ENCODE measurements around the gene HUNK. TPM values are rescaled to one million over a fixed set of nuclear protein-coding genes. Genes with fewer than 3 reads are reported as not detected.

HUNK gene
- total RNA-seq, 1 experiment from 2014 or later = 7.0 TPM

DNA sequence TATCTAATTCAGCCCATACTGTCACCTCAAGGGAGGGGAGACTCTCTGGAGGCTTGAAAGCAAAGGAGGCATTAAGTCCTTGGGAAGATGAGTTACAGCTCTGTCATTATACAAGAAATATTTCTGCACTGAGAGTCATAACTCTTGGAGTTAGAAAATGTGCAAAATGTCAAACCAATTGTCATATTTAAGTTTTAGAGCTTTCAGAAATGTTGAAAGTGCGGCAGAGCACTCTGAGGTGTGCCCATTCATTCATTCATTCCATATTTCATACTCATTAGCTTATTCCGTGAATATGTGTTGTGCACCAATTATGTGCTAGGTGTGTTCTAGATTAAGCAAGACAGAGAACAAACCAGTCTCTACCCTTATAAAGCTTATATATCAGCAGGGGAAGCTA is 87.1 kb downstream of the HUNK start:
- Mint-ChIP-seq H3K4me1 (no peaks in the 10 kb centered on the region), H3K9me3 (peaks cover 14% of the 10 kb centered on the region), H3K27ac (no peak overlapping the region), H3K27me3 (ENCODE audit: low read depth) (no peaks in the 10 kb centered on the region), H3K36me3 (peaks cover 12% of the 10 kb centered on the region), H3K4me3 (no peak overlapping the region)
- DNase-seq (ENCODE audit: low spot score) = no peak
- ChIA-PET POLR2A (no interaction called here), CTCF (no interaction called here)
- no peak for TF ChIP-seq NR2C2 (CRISPR knock-in tag; IDR thresholded peaks at IDR 0.05)
- TF ChIP-seq SOX15 (CRISPR knock-in tag; IDR thresholded peaks at IDR 0.05) = no peak
- TF ChIP-seq, protein P1, sequence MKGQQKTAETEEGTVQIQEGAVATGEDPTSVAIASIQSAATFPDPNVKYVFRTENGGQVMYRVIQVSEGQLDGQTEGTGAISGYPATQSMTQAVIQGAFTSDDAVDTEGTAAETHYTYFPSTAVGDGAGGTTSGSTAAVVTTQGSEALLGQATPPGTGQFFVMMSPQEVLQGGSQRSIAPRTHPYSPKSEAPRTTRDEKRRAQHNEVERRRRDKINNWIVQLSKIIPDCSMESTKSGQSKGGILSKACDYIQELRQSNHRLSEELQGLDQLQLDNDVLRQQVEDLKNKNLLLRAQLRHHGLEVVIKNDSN (CRISPR knock-in tag; IDR thresholded peaks at IDR 0.05) = no peak
- TF ChIP-seq GABPB1 (CRISPR knock-in tag; IDR thresholded peaks at IDR 0.05) = no peak
- no peak for TF ChIP-seq RORB (CRISPR knock-in tag; IDR thresholded peaks at IDR 0.05)
- TF ChIP-seq, protein P2, sequence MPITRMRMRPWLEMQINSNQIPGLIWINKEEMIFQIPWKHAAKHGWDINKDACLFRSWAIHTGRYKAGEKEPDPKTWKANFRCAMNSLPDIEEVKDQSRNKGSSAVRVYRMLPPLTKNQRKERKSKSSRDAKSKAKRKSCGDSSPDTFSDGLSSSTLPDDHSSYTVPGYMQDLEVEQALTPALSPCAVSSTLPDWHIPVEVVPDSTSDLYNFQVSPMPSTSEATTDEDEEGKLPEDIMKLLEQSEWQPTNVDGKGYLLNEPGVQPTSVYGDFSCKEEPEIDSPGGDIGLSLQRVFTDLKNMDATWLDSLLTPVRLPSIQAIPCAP (CRISPR knock-in tag; IDR thresholded peaks at IDR 0.05) = no peak
- TF ChIP-seq MAX (CRISPR knock-in tag; IDR thresholded peaks at IDR 0.05) = no peak
- ATAC-seq = no peak

GRCh38 chr21:31961027-31961426 is 88.2 kb downstream of the HUNK start:
- ChIA-PET POLR2A (no interaction called here), CTCF (no interaction called here)
- Mint-ChIP-seq H3K36me3 (peaks cover 12% of the 10 kb centered on the region), H3K9me3 (peaks cover 14% of the 10 kb centered on the region), H3K27me3 (ENCODE audit: low read depth) (no peaks in the 10 kb centered on the region), H3K4me1 (no peaks in the 10 kb centered on the region), H3K27ac (no peak overlapping the region), H3K4me3 (no peak overlapping the region)
- ATAC-seq (no peak), DNase-seq (ENCODE audit: low spot score) (no peak)
- no peak for TF ChIP-seq SMAD4 (CRISPR knock-in tag; IDR thresholded peaks at IDR 0.05)
- TF ChIP-seq, protein P3, sequence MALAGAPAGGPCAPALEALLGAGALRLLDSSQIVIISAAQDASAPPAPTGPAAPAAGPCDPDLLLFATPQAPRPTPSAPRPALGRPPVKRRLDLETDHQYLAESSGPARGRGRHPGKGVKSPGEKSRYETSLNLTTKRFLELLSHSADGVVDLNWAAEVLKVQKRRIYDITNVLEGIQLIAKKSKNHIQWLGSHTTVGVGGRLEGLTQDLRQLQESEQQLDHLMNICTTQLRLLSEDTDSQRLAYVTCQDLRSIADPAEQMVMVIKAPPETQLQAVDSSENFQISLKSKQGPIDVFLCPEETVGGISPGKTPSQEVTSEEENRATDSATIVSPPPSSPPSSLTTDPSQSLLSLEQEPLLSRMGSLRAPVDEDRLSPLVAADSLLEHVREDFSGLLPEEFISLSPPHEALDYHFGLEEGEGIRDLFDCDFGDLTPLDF (CRISPR knock-in tag; IDR thresholded peaks at IDR 0.05) = no peak
- TF ChIP-seq ELF4 (CRISPR knock-in tag; IDR thresholded peaks at IDR 0.05; ENCODE audit: low read depth) = no peak
- no peak for TF ChIP-seq MLX (CRISPR knock-in tag; IDR thresholded peaks at IDR 0.05)
- TF ChIP-seq NFATC4 (CRISPR knock-in tag; IDR thresholded peaks at IDR 0.05) = no peak
- TF ChIP-seq CDX4 (CRISPR knock-in tag; IDR thresholded peaks at IDR 0.05; ENCODE audit: borderline replicate concordance) = no peak
- TF ChIP-seq, protein P4, sequence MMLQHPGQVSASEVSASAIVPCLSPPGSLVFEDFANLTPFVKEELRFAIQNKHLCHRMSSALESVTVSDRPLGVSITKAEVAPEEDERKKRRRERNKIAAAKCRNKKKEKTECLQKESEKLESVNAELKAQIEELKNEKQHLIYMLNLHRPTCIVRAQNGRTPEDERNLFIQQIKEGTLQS (CRISPR knock-in tag; conservative IDR thresholded peaks at IDR 0.05) = no peak
- TF ChIP-seq NR1H2 (CRISPR knock-in tag; IDR thresholded peaks at IDR 0.05) = no peak

- Mint-ChIP-seq H3K27me3 (ENCODE audit: low read depth) (no peaks in the 10 kb centered on the region), H3K4me1 (no peaks in the 10 kb centered on the region), H3K27ac (no peak overlapping the region), H3K36me3 (peaks cover 12% of the 10 kb centered on the region), H3K4me3 (no peak overlapping the region), H3K9me3 (peaks cover 14% of the 10 kb centered on the region)
- ATAC-seq (no peak), DNase-seq (ENCODE audit: low spot score) (no peak)
- ChIA-PET POLR2A (no interaction called here), CTCF (no interaction called here)
- TF ChIP-seq, protein P1 (CRISPR knock-in tag; IDR thresholded peaks at IDR 0.05) = no peak
- TF ChIP-seq NFYB (CRISPR knock-in tag; conservative IDR thresholded peaks at IDR 0.05; ENCODE audit: low read depth) (no peak), ZNF219 (CRISPR knock-in tag; IDR thresholded peaks at IDR 0.05; ENCODE audit: borderline replicate concordance) (no peak), ATF1 (CRISPR knock-in tag; IDR thresholded peaks at IDR 0.05) (no peak), ESRRA (CRISPR knock-in tag; IDR thresholded peaks at IDR 0.05; ENCODE audit: borderline replicate concordance) (no peak), ZNF396 (CRISPR knock-in tag; IDR thresholded peaks at IDR 0.05; ENCODE audit: borderline replicate concordance) (no peak), SMAD3 (CRISPR knock-in tag; IDR thresholded peaks at IDR 0.05; ENCODE audit: borderline replicate concordance) (no peak), RELA (CRISPR knock-in tag; IDR thresholded peaks at IDR 0.05; ENCODE audit: borderline replicate concordance) (no peak), ZNF423 (CRISPR knock-in tag; IDR thresholded peaks at IDR 0.05) (no peak), MXD4 (CRISPR knock-in tag; IDR thresholded peaks at IDR 0.05; ENCODE audit: borderline replicate concordance) (no peak), ZNF263 (CRISPR knock-in tag; IDR thresholded peaks at IDR 0.05; ENCODE audit: low read depth) (no peak), TEAD4 (CRISPR knock-in tag; IDR thresholded peaks at IDR 0.05) (no peak)
- TF ChIP-seq, protein P5, sequence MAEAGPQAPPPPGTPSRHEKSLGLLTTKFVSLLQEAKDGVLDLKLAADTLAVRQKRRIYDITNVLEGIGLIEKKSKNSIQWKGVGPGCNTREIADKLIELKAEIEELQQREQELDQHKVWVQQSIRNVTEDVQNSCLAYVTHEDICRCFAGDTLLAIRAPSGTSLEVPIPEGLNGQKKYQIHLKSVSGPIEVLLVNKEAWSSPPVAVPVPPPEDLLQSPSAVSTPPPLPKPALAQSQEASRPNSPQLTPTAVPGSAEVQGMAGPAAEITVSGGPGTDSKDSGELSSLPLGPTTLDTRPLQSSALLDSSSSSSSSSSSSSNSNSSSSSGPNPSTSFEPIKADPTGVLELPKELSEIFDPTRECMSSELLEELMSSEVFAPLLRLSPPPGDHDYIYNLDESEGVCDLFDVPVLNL (CRISPR knock-in tag; IDR thresholded peaks at IDR 0.05; ENCODE audit: borderline replicate concordance, low read depth) = no peak
Observed at GRCh38 chr21:31961704-31962103, 88.9 kb downstream of the HUNK start.
